GM21447 (cell line): ENCODE measurements around the gene OR1K1.
"Not testable (repeated sequence)": the region's sequence is repeated elsewhere in the genome, so short reads cannot be mapped to it uniquely, and the experiment has no call there.

Source experiments
- ATAC-seq: cut with Tn5 transposase; IDR thresholded peaks from one replicate; pipeline ENCODE4 v1.9.1; 2021; ENCODE audit not compliant: unreplicated experiment

The OR1K1 gene

DNA sequence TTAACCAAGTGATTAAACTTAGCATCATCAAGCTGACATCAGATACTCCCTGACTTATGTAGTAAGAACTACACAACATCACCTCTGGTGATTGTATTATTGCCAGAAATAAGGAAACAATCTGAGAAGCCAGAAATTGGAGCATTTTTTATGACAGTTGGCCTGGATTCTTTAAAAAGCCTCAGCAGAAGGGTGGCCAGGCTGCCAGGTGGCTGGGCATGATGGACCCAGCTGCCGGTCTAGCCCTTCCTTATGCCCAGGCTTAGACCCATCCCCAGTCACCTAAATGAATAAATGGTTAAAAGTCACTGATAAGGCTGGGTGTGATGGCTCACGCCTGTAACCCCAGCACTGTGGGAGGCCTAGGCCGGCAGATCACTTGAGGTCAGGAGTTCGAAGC, 12.8 kb downstream of the OR1K1 start:
- ATAC-seq, result no peak

DNA sequence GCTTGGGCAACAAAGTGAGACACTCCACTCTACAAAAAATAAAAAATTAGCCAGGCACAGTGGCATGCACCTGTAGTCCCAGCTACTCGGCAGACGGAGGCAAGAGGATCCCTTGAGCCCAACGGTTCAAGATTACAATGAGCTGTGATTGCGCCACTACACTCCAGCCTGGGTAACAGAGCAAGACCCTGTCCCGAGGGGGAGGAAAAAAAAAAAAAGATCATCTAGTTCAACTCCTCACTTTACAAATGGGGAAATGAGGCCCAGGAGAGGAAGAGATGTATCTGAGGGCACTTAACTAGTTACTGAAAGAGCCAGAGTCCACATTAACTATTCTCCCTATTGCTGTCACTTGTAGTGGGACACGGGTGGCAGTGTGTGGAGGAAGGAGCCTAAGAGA, 14.6 kb downstream of the OR1K1 start:
- ATAC-seq, result no peak

DNA sequence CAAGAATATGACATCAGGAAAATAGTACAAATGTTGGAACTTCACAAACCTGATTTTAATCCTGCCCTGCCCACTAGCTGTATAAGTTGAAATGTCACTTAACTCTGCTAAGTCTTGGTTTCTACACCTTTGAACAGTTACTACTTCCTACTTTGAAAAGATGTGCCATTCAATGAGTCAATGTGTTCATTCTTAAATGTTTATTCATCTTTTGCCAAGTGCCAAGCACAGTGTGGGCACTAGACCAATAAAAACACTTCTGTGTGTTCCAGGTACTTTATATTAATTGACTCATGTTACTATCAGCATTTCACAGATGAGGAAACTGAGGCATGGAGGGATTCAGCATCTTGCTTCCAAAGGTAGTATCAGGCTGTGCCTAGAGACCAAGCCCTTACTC, 15.6 kb downstream of the OR1K1 start:
- ATAC-seq, result no peak

DNA sequence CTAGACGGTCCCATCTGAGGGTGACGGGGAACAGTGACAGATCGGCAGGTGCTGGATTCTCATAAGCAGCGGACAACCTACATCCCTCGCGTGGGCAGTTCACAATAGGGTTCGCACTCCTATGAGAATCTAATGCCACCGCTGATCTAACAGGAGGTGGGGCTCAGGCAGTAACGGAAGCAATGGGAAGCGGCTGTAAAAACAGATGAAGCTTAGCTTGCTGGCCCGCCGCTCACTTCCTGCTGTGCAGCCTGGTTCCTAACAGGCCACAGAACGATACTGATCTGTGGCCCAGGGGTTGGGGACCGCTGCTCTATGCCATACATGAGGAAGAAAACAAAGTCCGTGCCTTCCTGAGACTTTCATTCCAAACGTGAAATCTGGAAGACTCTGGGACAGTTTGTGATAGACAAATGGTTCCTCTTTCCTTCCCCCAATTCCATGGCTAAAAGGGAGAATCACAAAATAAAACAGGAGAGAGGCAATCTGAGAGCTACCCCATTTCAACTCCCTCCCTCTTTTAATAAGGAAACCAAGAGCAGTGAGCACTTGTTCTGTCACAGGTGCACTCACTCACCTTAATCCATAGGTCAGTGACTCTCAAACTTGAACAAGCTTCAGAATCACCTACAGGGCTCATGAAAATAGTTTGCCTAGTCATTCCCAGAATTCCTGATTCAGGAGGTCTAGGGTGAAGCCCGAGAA, 16.4 kb downstream of the OR1K1 start:
- ATAC-seq, result no peak

DNA sequence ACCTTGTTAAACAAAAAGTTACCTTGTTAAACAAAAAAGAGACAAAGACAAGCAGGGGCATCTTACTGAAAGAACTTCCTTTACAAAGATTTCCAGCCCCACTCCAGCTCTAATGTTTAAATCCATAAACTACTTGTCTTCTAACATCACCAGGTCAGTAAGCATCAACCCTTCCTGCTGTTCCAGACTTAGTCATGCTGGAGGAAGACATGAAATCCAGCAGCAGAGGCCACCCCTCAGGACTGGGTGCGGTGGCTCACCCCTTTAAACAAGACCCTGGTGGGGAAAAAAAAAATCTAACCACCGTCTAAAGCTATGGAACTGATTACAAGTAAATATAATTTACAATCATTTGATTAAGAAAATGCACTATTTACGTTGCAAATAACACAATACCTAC, 19.4 kb downstream of the OR1K1 start:
- ATAC-seq, result no peak

DNA sequence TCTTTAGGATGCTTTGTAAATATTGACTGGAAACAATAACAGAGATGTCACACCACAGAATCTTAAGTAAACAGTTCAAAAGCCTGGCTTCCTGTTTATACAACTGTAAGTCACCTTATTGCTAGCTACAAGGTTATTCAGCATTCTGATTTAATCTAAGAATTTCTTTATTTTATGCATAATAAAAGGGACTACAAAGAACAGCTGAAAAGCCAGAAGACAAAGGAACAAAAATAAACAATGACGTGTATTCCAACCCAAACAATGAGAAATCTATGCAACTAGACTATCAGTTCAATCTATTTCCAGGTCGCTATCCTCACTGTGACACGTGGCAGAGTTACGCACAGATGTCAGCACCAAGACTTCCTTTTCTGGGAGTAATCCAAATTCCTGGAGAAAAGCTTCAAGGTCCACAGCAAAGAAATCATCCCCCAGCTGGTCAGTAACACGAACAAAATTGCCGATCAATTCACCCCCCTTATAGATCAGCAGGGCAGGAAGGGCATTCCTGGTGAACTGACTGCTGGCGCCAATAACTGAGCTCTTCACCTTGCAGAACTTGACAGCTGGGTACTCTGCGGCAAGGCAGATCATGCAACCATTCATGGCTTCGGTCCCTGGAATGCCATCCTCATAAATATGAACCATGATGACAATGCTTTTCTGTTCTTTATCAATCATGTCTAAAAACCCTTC, 20.0 kb downstream of the OR1K1 start:
- no peak for ATAC-seq

DNA sequence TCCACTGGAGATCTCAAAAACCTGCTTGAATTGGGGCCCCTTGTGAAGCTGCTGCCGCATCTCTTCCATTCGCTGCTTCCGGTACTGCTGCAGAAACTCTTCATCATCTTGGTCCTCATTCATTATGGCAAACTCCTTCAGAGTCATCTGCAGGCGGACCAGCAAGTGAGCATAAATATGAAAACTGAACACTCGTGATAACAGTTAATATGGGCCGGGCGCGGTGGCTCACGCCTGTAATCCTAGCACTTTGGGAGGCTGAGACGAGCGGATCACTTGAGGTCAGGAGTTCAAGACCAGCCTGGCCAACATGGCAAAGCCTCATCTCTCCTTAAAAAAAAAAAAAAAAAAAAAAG, 20.5 kb downstream of the OR1K1 start:
- ATAC-seq, result no peak

DNA sequence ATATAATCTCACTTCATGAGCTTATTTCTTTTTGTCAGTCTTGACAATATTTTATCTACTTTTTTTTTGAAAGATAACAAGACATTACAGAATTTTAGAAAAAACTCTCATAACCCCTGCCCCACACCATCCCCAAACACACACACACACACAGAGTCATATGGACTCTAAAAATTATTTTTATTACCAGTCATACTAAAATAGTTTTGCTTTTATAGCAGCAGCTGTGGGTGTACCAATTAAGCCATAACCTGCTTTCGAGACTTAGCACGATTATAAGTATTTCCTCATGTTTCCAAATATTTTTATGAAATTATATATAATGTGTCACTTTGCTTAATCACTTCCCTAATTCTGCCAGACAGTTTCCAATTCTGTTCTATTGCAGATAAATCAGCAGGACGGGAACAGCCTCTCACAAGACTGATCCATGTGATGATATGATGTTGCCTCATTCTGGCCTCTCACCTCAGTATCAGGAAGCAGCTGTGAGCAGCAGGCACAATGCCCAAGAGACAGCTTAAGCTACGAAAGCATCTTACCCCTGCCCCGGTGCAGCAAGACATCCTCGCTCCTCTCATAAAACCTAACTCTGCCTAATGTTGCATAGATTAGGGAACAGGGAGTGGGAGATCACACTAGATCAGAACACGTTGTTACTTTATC, 21.5 kb downstream of the OR1K1 start:
- no peak for ATAC-seq

DNA sequence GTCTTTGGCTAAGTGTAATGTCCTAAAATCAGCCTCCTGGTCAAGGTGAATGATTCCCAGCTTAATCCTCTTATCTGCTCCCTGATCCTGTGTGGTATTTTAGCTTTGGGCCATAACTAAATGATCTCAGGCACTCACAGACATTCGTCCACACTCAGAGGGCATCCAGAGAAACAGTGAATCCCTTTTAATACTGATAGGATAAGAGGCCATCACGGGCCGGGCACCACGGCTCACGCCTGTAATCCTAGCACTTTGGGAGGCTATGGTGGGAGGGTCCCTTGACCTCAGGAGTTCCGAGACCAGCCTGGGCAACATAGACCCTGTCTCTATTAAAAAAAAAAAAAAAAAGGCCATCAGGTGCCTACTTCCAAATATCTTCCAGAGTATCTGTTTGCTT, 22.1 kb downstream of the OR1K1 start:
- no peak for ATAC-seq

DNA sequence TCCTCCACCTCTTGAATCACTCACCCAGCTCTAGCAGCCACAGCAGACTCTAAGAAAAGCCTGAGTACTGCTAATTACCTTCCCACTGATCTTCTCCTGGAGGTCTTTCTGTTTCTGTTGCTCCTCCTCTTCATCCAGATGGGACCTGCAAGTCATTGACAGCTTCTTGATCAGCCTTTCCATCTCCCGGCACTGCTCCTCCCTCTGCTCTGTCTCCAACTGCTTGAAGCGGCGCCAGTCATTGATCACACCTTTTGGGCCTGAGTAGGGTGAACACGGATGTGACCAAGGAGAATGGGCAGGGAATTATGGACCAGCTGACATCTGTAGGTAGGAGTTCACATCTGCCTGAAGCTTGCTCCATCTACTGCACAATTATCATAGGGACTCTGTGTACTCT, 23.0 kb downstream of the OR1K1 start:
- ATAC-seq, result no peak

DNA sequence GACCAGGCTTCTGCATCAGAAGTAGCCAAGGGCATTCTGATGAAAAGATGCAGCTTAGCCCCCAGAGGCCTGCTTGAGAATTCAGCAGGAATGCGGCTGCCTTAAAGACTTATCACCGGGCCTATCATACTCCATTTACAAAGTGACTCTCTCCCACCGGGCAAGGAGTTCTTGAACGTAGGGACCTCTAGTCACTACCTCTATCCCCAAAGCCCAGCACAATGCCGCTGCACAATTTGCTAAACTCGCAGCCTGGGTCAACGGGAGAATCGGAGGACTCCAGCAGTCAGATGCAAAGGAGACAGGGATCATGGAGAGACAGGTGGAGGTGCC, 27.8 kb downstream of the OR1K1 start:
- peak; percentile 22 for ATAC-seq

DNA sequence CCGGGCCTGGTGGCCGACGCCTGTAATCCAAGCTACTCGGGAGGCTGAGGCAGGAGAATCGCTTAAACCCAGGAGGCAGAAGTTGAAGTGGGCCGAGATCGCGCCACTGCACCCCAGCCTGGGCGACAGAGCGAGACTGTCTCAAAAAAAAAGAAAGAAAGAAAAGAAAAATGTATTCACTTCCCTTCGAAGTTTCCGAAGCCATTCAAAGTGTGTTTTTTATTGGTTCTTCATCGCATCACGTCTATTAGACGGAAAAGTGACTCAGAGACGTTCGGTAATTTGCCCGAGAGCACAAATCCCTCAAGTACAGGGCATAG, 29.0 kb downstream of the OR1K1 start:
- not testable (repeated sequence) for ATAC-seq

DNA sequence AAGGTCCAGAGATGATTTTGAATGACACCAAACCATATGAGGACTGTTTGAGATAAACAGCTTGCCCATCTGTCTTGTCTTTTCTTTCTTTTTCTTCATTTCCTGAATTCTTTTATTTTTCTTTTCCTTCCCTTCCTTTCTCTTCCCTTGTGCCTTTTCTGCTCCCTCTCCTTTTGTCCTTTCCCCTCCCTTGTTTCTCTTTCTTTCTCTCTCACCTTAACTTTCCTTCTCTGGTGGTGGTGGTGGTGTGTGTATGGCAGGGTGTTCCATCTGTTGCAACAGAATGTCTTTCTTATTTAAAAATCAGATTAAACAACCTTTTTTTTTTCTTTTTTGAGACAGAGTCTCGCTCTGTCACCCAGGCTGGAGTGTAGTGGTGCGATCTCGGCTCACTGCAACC, 32.3 kb downstream of the OR1K1 start:
- no peak for ATAC-seq

DNA sequence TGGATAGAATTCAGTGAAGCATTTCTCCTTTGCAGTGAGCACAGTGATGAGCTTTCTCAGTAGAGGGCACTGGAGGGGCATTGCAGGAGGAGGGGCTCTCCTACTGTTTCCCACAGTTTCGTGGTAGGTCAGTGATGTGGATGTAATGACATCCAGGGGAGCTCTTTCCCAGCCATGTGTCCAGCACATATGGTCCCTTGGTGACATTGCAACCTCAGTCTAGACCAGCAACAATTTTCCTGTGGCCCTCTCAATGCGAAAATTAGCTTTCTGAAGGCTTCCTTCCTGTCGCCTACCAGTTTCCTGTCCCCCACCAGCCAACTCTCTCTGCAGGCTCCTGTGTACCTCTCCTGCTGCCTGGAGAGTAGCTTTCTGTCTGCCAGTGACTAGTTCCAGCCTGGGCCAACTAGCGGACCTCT, 35.4 kb downstream of the OR1K1 start:
- no peak for ATAC-seq

DNA sequence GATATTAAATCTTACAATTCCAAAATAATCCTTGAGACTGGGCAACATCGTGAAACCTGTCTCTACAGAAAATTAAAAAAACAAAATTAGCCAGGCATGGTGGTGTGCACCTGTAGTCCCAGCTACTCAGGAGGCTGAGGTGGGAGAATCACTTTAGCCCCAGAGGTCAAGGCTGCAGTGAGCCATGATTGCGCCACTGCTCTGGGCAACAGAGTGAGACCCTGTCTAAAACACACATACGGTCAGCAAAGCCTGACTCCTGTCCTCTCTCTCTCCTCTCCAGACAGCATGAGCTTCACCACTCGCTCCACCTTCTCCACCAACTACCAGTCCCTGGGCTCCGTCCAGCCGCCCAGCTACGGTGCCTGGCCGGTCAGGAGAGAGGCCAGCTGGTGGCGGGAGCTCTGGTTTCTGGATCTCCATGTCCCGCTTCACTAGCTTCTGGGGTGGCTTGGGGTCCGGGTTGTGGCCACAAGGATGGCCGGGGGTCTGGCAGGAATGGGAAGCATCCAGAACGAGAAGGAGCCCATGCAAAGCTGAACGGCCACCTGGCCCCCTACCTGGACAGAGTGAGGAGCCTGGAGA, 37.4 kb downstream of the OR1K1 start:
- ATAC-seq, result no peak

DNA sequence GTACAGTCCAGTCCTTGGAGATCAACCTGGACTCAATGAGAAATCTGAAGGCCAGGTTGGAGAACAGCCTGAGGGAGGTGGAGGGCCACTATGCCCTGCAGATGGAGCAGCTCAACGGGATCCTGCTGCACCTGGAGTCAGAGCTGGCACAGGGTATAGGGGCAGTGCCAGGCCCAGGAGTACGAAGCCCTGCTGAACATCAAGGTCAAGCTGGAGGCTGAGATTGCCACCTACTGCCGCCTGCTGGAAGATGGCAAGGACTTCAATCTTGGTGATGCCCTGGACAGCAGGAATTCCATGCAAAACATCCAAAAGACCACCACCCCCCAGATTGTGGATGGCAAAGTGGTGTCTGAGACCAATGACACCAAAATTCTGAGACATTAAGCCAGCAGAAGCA, 38.5 kb downstream of the OR1K1 start:
- not testable (repeated sequence) for ATAC-seq

DNA sequence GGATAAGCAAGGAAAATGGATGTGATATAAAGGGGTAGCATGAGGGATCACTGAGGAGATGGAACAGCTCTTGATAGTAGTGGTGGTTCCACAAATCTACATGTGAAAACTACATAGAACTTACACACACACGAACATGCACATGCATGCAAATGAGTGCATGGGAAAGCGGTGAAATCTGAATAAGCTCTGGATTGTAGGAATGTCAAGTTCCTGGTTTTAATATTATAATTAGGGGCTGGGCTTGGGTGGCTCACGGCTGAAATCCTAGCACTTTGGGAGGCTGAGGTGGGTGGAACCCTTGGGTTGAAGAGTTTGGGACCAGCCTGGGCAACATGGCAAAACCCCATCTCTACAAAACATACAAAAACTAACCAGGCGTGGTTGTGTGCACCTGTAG, 41.6 kb downstream of the OR1K1 start:
- ATAC-seq, result no peak

DNA sequence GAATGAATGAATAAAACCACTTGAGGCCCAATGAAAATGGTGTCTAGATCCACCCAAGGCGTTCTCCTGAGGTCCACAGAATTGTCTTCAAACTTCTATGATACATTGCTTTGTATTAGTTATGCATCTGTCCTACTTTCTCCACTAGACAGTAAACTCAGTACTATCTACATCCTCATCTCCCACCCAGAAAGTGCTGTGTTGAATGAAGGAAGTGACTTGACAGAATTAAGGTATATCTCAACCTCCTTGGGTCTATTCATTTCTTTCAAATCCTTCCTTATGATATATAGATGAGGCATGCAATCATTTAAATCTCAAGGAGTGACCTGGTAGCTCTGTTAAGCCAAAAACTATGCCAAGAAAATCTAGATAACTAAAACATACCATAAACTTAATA, 44.2 kb downstream of the OR1K1 start:
- ATAC-seq, result no peak

DNA sequence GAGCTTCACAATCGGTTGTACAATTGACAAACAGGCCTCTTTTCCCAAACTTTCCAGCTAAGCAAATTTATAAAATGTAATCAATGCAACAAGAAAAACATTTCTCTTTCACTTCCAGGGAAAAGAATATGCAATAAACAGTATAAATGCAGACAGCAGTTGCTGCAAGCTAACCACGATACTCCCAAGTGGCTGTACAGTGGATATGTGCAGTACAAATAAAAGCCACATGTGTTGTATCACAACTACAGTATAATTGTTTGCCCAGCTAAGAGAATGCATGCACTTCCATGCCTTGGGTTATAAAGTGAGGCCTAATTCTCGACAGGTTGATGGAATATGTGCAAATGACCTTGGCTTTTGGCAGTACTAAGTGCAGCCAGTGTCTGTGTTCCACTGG, 45.2 kb downstream of the OR1K1 start:
- no peak for ATAC-seq

DNA sequence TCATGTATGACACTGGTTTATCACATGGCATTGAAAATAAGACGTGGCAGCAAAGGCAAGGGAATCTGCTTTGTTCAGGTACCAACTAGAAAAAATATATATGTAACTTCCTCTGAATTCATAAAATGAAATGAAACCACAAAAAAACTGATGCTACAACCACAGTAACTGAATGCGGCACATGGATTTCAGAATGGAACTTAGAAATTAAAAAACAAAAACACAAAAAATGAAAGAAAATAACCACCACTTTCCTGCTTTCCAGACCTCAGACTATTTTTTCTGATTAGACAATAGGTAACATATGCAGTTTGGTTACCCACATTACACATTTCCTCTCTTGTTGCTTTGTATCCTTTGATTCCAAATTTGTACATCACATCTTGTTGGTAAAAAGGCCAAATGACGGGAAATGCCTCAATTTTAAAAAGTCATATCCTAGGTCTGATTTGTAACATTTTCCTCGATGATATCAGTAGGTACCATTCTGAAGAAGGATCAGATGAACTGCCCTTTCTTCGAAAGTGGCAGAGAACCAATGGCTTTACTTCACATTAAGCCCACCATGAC, 46.5 kb downstream of the OR1K1 start:
- ATAC-seq, result no peak

DNA sequence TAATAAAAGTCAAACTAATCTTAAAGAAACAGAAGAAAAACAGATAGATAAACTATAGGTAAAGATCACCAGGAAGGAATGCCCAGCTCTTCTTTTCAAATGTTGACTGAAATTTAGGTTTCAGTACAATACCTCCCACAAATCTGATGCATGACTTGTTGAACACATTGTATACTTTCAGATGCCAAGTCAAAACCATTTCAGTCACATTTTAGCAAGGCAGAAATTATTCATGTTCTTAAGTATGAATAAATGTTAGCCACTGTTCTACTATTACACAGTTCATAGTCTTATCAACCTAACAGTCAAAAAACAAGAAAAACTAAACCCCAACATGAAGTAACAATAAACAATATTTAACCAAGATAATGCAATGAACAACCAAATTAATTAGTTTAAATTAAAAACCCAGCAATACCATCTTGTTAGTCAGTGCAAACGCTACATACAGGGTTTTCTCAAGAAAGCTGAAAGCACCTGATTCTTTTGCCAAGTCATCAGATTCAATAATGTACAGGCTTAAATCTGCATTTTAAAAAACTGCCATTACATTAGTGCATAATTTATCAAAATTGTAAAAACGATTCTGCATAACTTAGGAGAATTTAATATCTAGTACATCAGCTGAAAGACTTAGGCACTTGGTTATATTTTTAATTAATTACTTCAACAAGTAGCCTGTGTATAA, 48.5 kb downstream of the OR1K1 start:
- ATAC-seq, result no peak
